Endothelial cell of umbilical vein (primary cell): Measurements from ENCODE around the gene PEAR1. TPM values are rescaled to one million over a fixed set of nuclear protein-coding genes. Genes with fewer than 3 reads are reported as not detected.

Source experiments
- BruUV-seq: library from RNA; stranded (reverse); fragments of 400-500 nt; replicated peaks from 2 replicates; lab custom pipeline; 2021; lab: Mats Ljungman, UMichigan
- CTCF ChIA-PET: fragments of 300-600, 350-600 bp; sonication (Branson Sonifier 250); formaldehyde crosslinking; loops from one replicate; lab custom pipeline; 2021; ENCODE audit warnings: antibody characterized with exemption, inconsistent platforms; lab: Charles Lee
- POLR2A ChIA-PET: fragments of 300-600, 350-600 bp; sonication (Branson Sonifier 250); formaldehyde crosslinking; loops from one replicate; lab custom pipeline; 2021; ENCODE audit warnings: antibody characterized with exemption, inconsistent platforms; lab: Charles Lee
- DNase-seq: peaks from one replicate; pipeline ENCODE4 v3.0.0-alpha.2; 2011; ENCODE audit warnings: low read depth, low spot score
- FAIRE-seq: peaks from 2 replicates; lab custom pipeline; 2011; peaks lifted over from hg19 to GRCh38; lab: Jason Lieb, UNC
- H2AFZ ChIP-seq: 2 replicates; pipeline ENCODE4 v1.6.0; 2012; ENCODE audit warnings: low read depth, low read length, control low read depth, inconsistent platforms
- H3K27ac ChIP-seq: 2 replicates; pipeline ENCODE4 v1.5.1; 2011; ENCODE audit warnings: low read depth, mild to moderate bottlenecking, control low read depth, low read length, moderate library complexity; ENCODE audit not compliant: insufficient read depth
- H3K27me3 ChIP-seq, 2 experiments: 2 replicates each; pipeline versions ENCODE4 v1.6.0 to v1.6.1; 2011; ENCODE audit warnings: low read length in 2 of 2, mixed read lengths in 1 of 2; ENCODE audit not compliant: control insufficient read depth in 2 of 2, insufficient read depth in 2 of 2
- H3K36me3 ChIP-seq, 2 experiments: 2 replicates in 1 of 2; 3 replicates in 1 of 2; pipeline ENCODE4 v1.5.1; 2011; ENCODE audit warnings: low read length in 2 of 2, mild to moderate bottlenecking in 1 of 2, moderate library complexity in 1 of 2; ENCODE audit not compliant: control insufficient read depth in 2 of 2, insufficient read depth in 2 of 2; ENCODE audit errors: extremely low read depth in 1 of 2
- H3K4me1 ChIP-seq: 3 replicates; pipeline ENCODE4 v1.5.1; 2011; ENCODE audit warnings: mild to moderate bottlenecking, low read length; ENCODE audit not compliant: control insufficient read depth, insufficient read depth; ENCODE audit errors: extremely low read depth
- H3K4me2 ChIP-seq: 2 replicates; pipeline ENCODE4 v1.6.1; 2011; ENCODE audit warnings: low read length, control low read depth, mixed read lengths; ENCODE audit not compliant: insufficient read depth
- H3K4me3 ChIP-seq, 3 experiments: fragments of 200-600 bp in 1 of 3; sonication (generic), shearing (Covaris generic) in 1 of 3; replicated peaks in 1 of 3; 2 replicates each; pipeline ENCODE4 v1.5.1; 2011 to 2016; ENCODE audit warnings: control low read depth in 3 of 3, low read length in 3 of 3, mild to moderate bottlenecking in 2 of 3, inconsistent platforms in 1 of 3, low read depth in 1 of 3, moderate library complexity in 1 of 3; ENCODE audit not compliant: insufficient read depth in 1 of 3
- H3K79me2 ChIP-seq: 2 replicates; pipeline ENCODE4 v1.6.0; 2012; ENCODE audit warnings: low read length, inconsistent platforms; ENCODE audit not compliant: control insufficient read depth, insufficient read depth
- H3K9ac ChIP-seq: replicated peaks from 2 replicates; pipeline ENCODE3; 2011; ENCODE audit warnings: low read length, control low read depth; ENCODE audit not compliant: insufficient read depth; ENCODE audit errors: extremely low read depth
- H3K9me1 ChIP-seq: replicated peaks from 3 replicates; pipeline ENCODE4 v1.6.0; 2011; ENCODE audit warnings: mild to moderate bottlenecking, low read length; ENCODE audit not compliant: control insufficient read depth, insufficient read depth; ENCODE audit errors: extremely low read depth
- H3K9me3 ChIP-seq: replicated peaks from 2 replicates; pipeline ENCODE4 v1.5.1; 2012; ENCODE audit warnings: low read length, inconsistent platforms; ENCODE audit not compliant: control insufficient read depth, insufficient read depth
- H4K20me1 ChIP-seq: replicated peaks from 2 replicates; pipeline ENCODE3; 2011; ENCODE audit warnings: mild to moderate bottlenecking, low read length; ENCODE audit not compliant: control insufficient read depth, insufficient read depth; ENCODE audit errors: extremely low read depth
- EZH2 ChIP-seq: IDR thresholded peaks from 2 replicates; pipeline ENCODE4 v1.6.1; 2012; ENCODE audit warnings: borderline replicate concordance, low read depth, mild to moderate bottlenecking, moderate library complexity, low read length, inconsistent platforms; ENCODE audit not compliant: severe bottlenecking
- dilution Hi-C: fragments of 300-500 bp; cut with MboI; formaldehyde crosslinking; loops from one replicate; pipeline ENCODE4 v1.15.0; 2019; ENCODE audit warnings: low sequenced_read_pairs; ENCODE audit not compliant: extremely low pct_ligation_motif_present
- intact Hi-C: fragments of 100-400 bp; cut with micrococcal nuclease; formaldehyde crosslinking; loops from one replicate; pipeline ENCODE4 v1.10.0; 2022
- polyA plus RNA-seq, 4 experiments: library from polyadenylated mRNA; depleted of rRNA in 3 of 4; stranded (reverse) in 3 of 4; unstranded in 1 of 4; fragments of >200 nt; gene quantifications; 2 replicates each; pipeline versions ENCODE4 v1.2.1 to v1.2.3, GENCODE V29; 2011 to 2012; ENCODE audit warnings: missing spikeins in 1 of 4
- total RNA-seq: library from RNA; stranded (reverse); gene quantifications from 2 replicates; pipeline ENCODE4 v1.2.3, GENCODE V29; 2021
- TF ChIP-seq, protein P1 (sequence below), 2 donors: IDR thresholded peaks; 1 replicate in 1 of 2; 2 replicates in 1 of 2; pipeline ENCODE4 v1.5.1; 2011; ENCODE audit warnings: low read length in 2 of 2, mild to moderate bottlenecking in 2 of 2, moderate library complexity in 2 of 2, control low read depth in 1 of 2, inconsistent platforms in 1 of 2, low read depth in 1 of 2; ENCODE audit not compliant: insufficient read depth in 1 of 2; ENCODE audit errors: extremely low read depth in 1 of 2

The PEAR1 gene
- total and polyA plus RNA-seq, 2 donors (not counting 3 experiments of a cell fraction or from before 2014, with no cell fraction given), result 90.7 to 106 TPM

GRCh38 chr1:156860628-156861423 is 32.7 kb upstream of the PEAR1 start, which contains the start of gene NTRK1:
Gene NTRK1, plus strand, starts transcription at chr1:156860865. Its CDS starts 70 bp downstream, at chr1:156860935.
- Histone ChIP-seq H4K20me1 (no peaks in the 10 kb centered on the region), H3K4me1 (peaks cover 17% of the 10 kb centered on the region), H3K27ac (no peak within 1 kb of the TSS), H3K27me3 (peaks cover 39 to 40% of the 10 kb centered on the region in 2 experiments), H3K9ac (no peak within 1 kb of the TSS), H3K4me2 (peak within 1 kb of the TSS; percentile 64), H3K9me1 (no peaks in the 10 kb centered on the region), H3K36me3 (no peaks in the 10 kb centered on the region), H3K79me2 (no peaks in the 10 kb centered on the region), H3K4me3 (peak within 1 kb of the TSS in 2 of 3 experiments; percentile 1 to 30), H2AFZ (peak within 1 kb of the TSS; percentile 55), H3K9me3 (no peaks in the 10 kb centered on the region)
- dilution Hi-C loops, result no loop called here
- TF ChIP-seq, protein P1, sequence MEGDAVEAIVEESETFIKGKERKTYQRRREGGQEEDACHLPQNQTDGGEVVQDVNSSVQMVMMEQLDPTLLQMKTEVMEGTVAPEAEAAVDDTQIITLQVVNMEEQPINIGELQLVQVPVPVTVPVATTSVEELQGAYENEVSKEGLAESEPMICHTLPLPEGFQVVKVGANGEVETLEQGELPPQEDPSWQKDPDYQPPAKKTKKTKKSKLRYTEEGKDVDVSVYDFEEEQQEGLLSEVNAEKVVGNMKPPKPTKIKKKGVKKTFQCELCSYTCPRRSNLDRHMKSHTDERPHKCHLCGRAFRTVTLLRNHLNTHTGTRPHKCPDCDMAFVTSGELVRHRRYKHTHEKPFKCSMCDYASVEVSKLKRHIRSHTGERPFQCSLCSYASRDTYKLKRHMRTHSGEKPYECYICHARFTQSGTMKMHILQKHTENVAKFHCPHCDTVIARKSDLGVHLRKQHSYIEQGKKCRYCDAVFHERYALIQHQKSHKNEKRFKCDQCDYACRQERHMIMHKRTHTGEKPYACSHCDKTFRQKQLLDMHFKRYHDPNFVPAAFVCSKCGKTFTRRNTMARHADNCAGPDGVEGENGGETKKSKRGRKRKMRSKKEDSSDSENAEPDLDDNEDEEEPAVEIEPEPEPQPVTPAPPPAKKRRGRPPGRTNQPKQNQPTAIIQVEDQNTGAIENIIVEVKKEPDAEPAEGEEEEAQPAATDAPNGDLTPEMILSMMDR (IDR thresholded peaks at IDR 0.05; ENCODE audit: extremely low read depth in 1 of 2, insufficient read depth in 1 of 2, low read depth in 1 of 2, low read length in 2 of 2), result no peak
- TF ChIP-seq EZH2, result peak; percentile 43
- intact Hi-C loops, result loop anchor here (1.0 to 2.0 kb wide), 8 partner anchors 22 to 172 kb away; partner anchors contain the start of gene PRCC
- DNase-seq (peak; percentile 17), FAIRE-seq (no peak)
- ChIA-PET POLR2A (interaction anchor here (0.6 to 0.7 kb wide), 2 partner anchors 15 to 154 kb away, joined by 3 read pairs; no protein-coding TSS in a partner anchor), CTCF (interaction anchor here (0.7 to 10.5 kb wide), 53 partner anchors 8 to 239 kb away, joined by 3 to 336 read pairs (median 8); partner anchors contain the start of genes CRABP2, HDGF, ISG20L2 and METTL25B)
- no TSS peak for BruUV-seq
